ENCODE data around the gene NATD1.

Gene NATD1

GRCh38 chr17:21211825-21212479, 41.3 kb downstream of the NATD1 start:
- peak overlapping the region; percentile 97 for H3K4me3 ChIP-seq (ENCODE audit: low read depth, low read length)
- no peak for TF ChIP-seq CTCF (IDR thresholded peaks at IDR 0.05; ENCODE audit: low read depth, low read length)

- H3K4me3 ChIP-seq (ENCODE audit: low read depth, low read length), result no peak overlapping the region
- TF ChIP-seq CTCF (IDR thresholded peaks at IDR 0.05; ENCODE audit: low read depth, low read length), result no peak
Observed at GRCh38 chr17:21210411-21211076, 42.7 kb downstream of the NATD1 start.

DNA sequence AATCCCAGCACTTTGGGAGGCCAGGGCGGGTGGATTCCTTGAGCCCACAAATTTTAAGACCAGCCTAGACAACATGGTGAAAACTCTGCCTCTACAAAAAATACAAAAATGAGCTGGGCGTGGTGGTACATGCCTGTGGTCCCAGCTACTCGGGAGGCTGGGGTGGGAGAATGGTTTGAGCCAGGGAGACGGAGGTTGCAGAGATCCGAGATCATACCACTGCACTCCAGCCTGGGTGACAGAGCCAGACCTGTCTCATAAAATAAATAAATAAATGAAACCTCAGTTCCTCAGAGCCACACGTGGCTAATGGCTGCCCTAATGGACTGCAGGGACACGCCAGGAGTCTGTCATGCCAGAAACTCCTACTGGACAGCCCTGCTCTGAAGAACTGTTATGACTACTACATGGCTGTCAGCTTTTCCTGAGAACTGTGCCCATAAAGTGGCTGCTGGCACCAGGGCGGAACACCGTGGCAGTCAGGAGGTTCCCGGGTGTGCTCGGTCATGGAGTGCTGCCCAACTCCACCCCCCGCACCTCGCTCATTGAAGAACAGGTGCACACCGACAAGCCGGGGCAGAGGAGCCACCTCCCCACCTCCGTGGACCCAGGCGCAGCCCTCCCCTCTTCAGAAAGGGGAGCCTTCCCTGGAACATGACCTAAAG, 43.6 kb downstream of the NATD1 start:
- TF ChIP-seq CTCF (IDR thresholded peaks at IDR 0.05; ENCODE audit: low read depth, low read length), result no peak

DNA sequence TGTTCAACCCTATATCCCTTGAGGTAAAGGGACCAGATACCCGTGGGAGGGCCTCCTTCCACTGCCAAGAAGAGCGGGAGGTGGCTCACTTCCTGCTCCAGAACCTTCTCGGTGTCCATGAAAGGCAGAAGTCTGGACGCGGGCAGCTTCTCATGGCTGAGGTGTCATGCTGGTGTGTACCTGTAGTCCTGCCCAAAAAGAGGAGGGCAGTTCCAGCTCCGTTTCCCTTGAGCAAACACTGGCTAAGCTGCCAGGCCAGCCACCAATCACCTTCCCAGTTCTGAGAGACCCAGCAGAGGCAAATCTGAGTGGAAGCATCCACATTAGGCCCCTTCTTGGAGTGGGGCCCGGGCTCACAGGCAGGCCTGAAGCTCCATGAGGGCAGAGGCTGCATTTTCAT, 44.9 kb downstream of the NATD1 start:
- TF ChIP-seq CTCF (IDR thresholded peaks at IDR 0.05; ENCODE audit: low read depth, low read length), result no peak
- H3K4me3 ChIP-seq (ENCODE audit: low read depth, low read length), result no peak overlapping the region

More for the DNA sequence above, 43.6 kb downstream of the NATD1 start:
- no peak overlapping the region for H3K4me3 ChIP-seq (ENCODE audit: low read depth, low read length)

DNA sequence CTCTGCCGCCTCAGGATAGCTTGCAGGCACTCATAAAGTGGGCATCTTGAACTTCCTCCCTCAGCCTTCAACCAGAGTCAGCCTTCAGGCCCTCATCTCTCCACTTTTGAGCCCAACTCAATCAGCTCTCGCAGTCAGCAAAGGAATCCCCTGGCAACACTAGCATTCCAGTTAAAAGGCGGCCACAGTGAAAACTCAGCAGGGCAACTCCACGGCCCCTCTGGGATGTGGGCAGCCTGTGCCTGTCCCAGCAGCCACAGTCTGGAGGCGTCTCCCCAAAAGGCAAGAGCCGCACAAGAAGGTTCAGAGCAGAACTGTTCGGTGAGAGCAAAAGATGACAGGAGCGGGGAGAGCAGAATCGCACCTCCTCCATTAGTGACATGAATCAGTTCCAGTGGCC, 48.3 kb downstream of the NATD1 start:
- TF ChIP-seq CTCF (IDR thresholded peaks at IDR 0.05; ENCODE audit: low read depth, low read length), result no peak
- H3K4me3 ChIP-seq (ENCODE audit: low read depth, low read length), result no peak overlapping the region

DNA sequence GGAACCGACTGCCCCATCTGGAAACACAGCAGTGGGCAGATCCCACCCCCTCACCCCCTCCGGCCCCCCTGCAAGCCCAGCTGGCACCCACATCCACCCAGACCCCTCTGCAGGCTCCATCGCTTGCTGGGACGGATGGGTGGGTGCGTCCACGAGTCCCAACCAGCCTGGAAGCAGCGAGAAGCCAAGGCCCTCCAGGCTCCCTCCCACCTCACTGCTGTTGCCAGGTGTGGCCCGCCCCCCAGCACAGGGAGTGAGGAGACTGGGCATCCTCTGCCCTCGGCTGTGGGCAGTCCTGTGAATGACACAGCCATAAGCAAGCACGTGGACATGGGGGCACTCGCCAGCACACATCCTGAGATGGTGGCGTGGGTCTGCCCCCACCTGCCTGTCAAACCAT, 50.7 kb downstream of the NATD1 start:
- no peak overlapping the region for H3K4me3 ChIP-seq (ENCODE audit: low read depth, low read length)
- TF ChIP-seq CTCF (IDR thresholded peaks at IDR 0.05; ENCODE audit: low read depth, low read length), result no peak

DNA sequence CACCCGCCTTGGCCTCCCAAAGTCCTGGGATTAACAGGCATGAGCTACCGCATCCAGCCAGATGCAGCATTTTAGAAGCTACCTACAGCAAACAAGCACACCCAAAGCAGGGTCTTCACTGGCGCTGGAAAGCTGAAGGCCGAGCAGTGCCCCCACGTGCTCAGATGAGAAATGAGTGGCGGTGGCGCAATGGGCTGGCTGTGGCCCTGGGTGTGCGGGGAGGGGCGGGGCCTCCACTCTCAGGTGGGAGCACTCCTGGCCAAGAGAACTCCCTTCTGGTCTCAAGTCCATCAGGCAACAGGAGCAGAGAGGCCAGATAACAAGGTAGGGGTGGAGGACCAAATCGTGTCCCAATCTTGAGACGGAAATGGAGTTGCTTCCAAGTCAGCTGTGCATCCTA, 51.3 kb downstream of the NATD1 start:
- TF ChIP-seq CTCF (IDR thresholded peaks at IDR 0.05; ENCODE audit: low read depth, low read length), result no peak
- H3K4me3 ChIP-seq (ENCODE audit: low read depth, low read length), result no peak overlapping the region

Data from WI38 (cell line).